M059J (cell line): ENCODE data around the gene FGL2. TPM values are rescaled to one million over a fixed set of nuclear protein-coding genes. Genes with fewer than 3 reads are reported as not detected.
"Not testable (repeated sequence)": the region's sequence is repeated elsewhere in the genome, so short reads cannot be mapped to it uniquely, and the experiment has no call there.

Experiments used
- DNase-seq: peaks from one replicate; pipeline ENCODE4 v3.0.0-alpha.2; 2012; ENCODE audit warnings: low read depth
- total RNA-seq: library from RNA; depleted of rRNA; stranded (reverse); fragments of >200 nt; shearing (Covaris generic); gene quantifications from 2 replicates; pipeline ENCODE4 v1.2.3, GENCODE V29; 2014

Gene FGL2
- total RNA-seq, 1 experiment from 2014 or later, result not detected

DNA sequence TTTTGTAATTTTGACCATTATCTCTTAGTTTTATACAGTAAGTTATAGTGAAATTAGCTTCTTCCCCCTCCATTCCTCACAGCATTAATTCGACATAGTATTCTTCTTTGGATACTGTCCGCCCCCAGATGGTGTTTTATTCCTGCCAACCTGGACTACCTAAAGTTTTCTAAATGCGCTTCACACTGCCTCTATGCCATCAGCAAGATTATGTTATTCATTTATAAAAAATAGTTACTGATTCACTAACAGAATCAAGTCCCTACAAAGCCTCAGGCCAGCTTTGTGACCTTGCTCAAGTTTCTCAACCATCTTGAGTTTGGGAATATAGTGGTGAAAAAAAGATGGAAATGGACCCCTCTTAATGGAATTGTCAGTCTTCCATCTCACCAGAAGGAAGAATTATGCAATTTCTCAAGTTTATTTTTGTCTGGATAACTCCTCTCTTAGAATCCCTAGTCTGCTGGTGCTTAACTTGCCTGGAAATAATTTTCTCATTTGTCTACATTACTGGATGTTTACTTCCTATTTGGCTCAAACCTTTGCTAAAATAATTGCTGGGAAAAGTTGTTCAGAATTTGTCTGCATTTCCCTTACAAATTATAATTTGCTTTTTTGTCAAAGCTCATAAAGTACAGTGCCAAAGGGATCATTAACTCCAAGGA, 16.7 kb upstream of the FGL2 start:
- DNase-seq, result no peak

DNA sequence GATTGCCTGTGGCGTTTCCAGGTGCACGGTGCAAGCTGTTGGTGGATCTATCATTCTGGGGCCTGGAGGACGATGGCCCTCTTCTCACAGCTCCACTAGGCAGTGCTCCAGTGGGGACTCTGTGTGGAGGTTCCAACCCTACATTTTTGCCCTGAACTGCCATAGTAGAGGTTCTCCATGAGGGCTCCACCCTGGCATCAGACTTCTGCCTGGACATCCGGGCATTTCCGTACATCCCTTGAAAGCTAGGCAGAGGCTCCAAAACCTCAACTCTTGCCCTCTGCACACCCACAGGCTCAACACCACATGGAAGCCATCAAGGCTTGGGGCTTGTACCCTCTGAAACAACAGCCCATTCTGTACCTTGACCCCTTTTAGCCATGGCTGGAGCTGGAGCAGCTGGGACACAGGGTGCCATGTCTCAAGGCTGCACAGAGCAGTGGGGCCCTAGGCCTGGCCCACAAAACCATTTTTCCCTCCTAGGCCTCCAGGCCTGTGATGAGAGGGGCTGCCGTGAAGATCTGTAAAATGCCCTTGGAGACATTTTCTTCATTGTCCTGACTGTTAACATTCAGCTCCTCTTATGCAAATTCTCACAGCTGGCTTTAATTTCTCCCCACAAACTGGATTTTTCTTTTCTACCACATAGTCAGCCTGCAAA, 10.0 kb upstream of the FGL2 start:
- no peak for DNase-seq

DNA sequence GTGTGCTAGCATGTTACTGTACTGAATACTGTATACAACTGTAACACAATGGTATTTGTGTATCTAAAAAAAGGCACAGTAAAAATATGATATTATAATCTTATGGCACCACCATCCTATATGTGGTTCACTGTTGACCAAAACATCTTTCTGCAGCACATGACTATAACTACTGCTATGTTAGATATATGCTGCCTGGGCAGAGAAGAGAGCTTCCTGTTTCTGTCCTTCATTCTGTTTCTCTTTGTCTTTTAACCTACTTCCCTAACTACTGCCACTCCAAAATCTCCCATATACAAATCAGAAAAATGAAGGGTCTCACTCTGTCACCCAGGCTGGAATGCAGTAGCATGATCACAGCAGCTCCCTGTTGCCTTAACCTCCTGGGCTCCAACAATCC, 8.8 kb upstream of the FGL2 start:
- no peak for DNase-seq

DNA sequence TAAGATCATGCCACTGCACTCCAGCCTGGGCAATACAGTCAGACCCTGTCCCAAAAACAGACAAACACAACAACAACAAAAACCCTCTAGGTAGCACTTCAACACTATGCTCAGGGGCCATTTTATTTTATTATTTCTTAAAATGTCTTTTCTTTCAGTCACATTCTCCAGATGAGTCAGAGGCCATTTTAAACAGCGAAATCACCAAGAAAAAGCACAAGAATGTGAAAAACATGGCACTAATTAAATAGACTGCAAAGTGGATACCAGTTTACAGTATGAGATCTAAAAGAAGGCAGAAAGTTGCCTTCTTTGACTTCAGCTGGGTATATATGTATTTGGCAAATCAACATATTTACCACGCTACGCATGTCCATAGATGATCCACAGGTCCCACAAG, 6.1 kb upstream of the FGL2 start:
- DNase-seq, result no peak

DNA sequence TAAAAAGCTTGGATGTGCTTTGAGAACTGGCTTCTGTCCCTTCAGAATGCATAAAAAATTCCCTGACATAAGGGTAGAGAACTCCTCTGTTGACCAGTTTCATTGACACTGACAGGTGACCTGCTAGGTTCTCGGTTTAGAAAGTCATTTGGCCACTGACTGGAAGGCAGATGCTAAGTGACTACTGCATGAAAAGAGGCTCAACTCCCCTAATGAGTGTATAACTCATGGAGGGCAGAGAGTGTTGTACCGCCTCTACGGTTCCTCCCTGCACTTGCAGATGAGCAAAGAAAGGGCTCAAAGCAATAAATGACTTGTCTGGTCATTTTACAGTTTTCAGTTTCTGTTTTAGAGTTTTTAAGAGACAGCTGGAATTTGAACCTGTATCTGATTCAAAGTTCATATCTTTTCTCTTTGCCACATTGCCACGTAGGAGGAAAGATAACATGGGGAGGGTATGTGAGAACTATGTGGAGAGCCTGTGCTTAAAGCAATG, 2.9 kb upstream of the FGL2 start:
- no peak for DNase-seq

DNA sequence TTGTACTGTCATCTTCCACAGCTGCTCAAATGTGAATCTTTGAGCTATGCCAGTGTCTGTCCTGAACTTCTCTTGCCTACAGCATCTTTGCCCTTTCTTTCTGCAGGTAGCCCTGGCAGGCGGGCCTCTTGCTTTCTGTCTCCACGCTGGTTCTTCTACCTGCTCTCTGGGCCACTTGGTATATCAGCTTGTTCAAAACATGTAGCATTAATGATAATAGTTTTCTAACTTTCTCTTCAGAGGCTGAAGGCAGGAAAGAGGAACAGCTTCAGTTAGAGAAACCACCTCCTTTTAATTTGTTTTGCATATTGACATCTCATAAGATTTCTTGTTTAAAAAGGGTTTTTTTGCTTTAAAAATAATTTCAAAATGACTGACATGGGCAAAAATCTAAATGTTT, 923 bp upstream of the FGL2 start:
- DNase-seq, result no peak

DNA sequence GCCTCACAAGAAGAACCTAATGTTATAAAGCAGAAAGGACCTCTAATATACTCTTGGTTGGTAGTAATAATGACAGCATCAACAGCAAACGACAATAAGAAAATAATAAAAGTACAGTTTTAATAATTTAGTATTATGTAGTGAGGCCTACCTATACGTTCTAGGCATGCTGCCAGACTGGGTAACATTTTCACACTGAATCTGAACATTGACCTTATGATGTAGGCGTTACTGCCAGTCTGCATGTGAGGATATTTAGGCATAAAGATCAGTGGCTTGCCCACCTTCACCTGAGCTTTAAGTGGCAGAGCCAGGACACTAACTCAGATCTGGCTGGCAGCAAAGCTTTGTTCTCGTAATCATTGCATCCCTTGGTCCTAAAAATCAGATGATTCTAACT, 2.5 kb downstream of the FGL2 start:
- no peak for DNase-seq

DNA sequence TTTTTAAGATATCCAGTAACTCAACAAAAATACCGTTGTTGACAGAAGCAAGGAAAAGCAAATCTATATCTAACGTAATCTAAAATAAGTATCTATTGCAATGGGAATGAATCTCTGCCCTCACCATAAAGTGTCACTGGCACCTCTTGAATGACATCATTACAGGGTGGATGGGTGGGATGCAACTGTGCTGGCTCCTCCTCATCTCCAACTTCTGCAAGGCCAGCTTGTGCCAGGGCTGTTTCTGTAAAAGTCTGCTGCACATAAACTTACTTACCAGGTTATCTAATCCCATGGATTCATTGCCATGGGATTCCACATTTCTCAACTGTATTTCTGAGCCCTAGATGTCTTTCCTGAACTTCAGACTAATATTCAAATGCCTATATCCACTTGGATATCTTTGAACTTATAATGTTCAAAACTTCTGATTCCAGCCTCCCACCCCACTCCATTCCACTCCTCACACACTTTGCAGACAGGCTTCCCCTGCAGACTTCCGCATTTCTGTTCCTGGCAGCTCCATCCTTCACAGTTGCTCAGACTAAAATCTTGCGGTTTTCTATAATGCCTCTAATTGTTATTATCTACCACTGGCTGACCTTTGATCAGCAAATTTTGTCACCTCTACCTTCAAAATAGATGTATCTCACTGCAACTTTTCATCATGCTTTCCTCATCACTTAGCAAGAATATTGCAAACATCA, 10.7 kb downstream of the FGL2 start:
- DNase-seq, result no peak

DNA sequence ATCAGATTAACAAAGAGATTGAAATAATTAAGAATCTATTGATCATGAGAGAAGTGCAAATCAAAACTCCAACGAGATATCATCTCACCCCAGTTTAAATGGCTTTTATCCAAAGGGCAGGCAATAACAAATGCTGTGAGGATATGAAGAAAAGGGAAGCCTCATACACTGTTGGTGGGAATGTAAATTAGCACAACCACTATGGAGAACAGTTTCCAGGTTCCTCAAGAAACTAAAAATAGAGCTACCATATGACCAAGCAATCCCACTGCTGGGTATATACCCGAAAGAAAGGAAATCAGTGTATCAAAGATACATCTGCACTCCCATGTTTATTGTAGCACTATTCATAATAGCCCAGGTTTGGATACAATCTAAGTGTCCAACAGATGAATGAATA, 13.8 kb downstream of the FGL2 start:
- no peak for DNase-seq

DNA sequence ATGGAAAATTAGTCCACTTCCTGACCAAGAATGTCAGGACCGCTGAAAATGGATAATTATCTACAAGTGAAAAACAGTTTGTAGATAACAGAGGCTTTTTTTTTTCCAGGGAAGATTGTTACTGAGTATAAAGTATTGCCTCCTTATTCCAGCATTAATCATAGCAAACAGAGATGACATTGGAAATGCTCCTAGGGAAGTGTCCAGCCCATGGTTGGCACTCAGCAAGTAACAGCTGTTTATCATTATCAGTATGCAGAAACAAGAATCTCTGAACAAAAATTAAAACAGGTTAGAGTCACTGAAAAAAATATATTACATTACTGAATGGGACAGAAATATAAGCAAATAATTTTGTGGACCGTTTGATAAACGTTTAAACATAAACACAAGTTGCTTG, 14.6 kb downstream of the FGL2 start:
- DNase-seq, result no peak

DNA sequence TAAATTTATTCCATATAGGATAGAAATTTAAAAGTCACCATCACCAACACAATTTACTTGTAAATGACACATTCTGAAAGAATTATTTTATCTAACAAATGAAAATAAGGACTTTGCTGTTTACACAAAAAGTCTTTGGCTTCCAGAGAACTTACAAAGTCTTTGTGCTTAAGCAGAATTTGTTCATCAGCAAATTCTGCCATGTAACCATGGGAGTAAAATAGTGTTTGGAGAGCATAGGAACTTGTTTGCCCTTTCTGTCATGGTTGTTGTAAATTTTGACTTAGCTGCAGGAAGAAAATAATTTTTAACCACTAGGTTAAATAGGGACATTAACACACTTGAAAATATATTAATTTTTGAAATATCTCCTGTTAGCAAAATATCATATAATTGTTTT, 15.2 kb downstream of the FGL2 start:
- no peak for DNase-seq

DNA sequence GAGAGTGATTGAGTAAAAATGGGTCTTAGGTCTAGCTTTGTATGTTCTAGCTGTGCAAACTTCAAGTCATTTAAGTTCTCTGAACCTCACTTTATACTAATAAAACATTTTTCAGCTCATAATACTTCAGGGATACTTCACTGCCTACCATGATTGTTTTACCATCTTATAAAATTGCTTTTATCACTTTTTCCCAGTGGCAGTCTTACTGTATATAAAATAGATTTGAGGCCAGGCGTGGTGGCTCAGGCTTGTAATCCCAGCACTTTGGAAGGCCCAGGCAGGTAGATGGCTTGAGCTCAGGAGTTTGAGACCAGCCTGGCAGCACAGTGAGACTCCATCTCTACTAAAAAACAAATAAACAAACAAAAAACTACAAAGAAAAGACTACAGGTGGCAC, 17.4 kb downstream of the FGL2 start:
- no peak for DNase-seq

DNA sequence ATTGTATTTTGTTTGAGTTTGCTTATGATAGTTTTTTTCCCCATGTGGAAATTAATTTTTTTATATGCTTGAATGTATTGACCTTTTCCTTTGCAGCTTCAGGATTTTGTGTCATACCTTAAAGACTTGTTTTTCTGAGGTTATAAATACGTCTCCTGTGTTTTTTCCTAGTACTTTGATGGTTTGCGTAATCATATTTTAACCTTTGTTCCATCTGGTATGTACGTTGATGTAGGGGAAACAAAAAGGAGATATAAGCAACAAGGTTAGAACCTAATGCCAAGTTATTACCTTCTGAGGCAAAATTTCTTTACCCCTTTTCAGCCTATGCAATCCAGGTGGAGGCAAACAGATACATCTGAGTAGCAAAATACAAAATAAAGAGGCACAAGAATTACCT, 17.9 kb downstream of the FGL2 start:
- no peak for DNase-seq

DNA sequence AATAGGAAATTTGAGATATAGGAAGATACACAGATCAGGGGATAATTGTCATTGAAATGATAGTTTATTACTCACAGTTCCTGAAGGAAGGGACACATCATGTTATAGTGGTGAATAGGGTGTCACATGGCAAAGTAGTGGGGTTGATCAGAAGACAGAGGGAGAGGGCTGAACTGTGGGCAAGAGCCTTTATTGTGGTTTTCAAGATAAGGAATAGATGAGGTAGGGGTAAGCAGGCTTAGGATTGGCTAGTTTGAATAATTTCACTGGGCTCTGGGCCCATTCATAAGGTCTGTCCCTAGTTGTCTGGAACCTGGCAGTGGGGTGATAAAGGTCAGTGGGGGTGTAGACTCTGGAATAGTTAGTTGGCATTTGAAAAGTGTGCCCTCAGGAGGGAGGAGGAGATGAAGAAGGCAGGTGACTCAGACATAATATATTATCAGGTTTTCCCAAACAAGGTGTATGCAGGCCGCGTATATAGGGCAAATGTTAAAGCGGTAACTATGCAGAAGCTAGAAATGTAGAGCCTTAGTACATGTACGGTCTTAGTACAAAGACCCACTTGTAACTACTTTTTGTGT, 18.5 kb downstream of the FGL2 start:
- no peak for DNase-seq

DNA sequence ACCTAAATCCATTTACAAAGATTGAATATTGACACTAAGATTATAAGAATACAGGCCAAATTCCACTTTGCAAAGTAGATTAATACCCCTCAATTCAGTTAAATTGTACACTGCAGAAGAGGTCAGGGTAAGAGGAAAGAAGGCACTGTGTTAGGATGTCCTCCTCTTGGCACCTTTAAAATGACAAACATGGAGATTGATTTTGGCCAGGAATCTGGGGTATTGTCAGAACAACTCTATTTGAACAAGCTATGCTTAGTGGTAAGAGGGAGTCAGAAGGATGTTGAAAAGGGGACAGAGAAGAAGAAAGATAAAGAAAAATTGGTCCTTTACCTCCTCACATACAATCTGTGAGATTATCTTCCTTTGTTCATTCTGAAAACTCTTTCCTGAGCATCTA, 21.6 kb downstream of the FGL2 start:
- DNase-seq, result not testable (repeated sequence)

DNA sequence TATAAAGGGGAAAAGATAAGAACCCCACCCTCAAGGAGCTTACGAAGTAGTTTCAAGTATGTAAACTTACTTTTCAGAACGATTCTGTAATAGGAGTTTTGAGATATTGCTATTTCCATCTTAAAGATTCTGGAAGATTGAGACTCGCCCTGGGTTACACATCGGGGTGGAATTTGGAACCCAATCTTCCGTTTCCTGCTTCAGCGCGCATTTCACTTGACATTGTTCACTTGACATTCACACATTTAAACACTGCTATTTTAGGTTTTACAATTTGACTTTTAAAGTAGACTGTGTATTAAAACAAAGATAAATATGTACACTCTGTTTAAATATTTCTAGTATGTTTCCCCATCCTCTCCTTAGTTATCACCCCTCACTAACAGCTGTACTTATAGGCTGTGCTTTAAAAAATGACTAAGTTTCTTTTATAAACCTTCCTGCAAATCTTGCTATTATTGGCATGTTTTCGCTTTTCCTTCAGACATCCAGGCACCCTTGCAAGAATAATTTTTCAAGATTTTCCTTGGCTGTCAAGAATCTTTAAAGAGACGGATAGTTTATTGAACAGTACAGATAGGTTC, 22.2 kb downstream of the FGL2 start:
- not testable (repeated sequence) for DNase-seq

DNA sequence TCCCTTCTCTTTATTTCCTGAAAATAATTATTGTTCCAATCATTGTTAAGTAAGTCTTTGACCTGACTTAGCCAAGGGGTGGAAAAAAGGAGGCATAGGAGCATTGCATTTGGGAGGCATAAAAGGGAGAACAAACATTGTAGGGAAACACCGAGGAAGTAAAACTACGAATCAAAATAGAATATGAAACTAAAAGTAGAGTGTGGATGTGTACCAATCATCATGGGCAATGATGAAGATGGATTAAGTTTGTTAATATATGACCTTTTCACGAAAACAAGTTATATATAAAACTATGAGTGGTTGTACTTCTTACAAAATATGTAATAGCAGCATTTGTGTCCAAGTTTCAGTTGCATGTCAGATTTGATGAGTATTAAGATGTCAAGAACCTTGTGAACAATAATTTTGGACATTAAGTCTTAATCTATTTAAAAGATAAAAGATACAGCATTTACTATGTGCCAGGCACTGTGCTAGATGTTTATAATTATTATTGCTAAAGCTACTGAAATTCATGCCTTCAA, 24.3 kb downstream of the FGL2 start:
- not testable (repeated sequence) for DNase-seq

DNA sequence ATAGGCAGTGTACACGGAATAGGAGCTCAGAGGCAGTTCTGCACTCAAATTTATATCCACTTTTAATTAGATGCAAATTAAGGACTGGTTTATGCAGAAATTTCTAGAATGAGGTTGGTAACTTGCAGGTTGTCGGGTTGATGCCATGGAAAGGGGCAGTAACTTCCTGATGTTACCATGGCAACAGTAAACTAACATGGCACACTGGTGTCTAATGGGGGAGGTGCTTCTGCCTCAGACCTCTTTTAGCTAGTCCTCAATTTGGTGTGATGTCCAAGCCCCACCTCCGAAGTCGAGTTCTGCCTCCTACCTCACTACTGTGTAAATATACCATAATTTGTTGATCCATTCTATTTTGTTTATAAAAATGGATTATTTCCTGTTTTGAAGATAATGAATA, 25.2 kb downstream of the FGL2 start:
- DNase-seq, result not testable (repeated sequence)

DNA sequence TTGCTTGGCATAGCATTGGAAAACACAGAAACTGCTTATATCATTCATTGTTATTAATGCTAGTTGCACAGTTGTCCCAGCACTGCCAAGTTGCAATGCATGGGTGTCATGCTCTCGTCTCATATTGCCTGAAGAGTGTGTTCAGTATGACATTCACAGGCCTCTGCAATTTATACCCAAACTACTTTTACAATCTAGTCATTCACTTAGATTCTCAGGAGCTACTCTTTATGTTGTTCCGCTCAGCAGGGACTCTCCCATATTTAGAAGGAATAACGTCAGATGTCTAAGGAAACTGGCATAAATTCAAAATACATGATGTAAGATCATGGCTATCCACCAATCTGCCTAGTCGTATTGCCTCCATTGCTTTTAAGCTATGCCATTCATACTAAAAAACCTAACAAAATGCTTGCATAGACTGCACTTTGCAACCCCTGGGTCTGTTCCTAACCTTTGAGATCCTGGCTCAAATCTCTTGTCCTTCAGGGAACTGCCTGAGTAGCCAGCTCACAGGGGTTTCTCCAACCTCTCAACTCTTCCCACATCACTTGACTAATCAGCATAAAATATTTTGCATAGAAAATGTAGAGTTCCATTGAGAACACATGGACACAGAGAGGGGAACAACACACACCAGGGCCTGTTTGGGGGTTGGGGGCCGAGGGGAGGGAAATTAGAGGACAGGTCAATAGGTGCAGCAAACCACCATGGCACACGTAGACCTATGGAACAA, 27.0 kb downstream of the FGL2 start:
- DNase-seq, result not testable (repeated sequence)

DNA sequence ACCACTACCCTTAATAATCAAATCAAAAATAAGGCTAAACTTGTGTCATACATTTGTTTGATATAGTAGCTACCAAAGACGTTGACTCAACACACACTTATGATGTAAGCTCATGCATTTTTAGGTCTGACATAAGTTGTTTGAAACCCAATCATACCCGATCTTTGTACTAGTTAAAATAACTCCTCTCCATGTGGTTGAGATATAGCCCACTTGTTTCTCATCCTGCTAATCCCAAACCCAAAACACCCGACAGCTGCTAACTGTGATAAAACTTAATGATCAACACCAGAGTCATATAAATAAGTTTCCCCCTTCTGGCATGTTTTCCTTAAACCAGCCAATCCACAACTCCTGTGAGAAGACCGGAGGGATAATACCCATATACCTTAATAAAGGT, 28.5 kb downstream of the FGL2 start:
- not testable (repeated sequence) for DNase-seq

DNA sequence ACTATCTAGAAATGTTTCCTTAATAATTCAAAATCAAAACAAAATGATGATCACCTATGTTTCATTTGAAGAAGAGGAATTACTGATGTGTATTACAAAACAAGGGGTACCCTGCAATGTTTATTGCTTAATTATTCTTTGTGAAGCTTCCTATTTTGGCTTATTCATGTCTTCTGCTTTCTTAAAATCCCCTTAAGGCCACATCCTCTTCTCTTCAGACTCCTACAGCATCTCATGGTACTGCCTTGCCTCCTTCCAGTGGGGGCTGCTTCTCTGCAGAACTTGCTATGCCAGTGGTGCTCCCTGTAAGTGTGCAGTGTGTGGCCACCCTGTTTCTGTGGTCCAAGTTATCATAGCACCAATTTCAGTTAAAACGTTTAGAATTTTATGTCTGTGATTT, 42.2 kb downstream of the FGL2 start:
- no peak for DNase-seq
